ENCODE measurements around the gene C5. TPM values are rescaled to one million over a fixed set of nuclear protein-coding genes. Genes with fewer than 3 reads are reported as not detected.

Gene C5
- total RNA-seq, 1 donor from 2014 or later, result 2.0 TPM

DNA sequence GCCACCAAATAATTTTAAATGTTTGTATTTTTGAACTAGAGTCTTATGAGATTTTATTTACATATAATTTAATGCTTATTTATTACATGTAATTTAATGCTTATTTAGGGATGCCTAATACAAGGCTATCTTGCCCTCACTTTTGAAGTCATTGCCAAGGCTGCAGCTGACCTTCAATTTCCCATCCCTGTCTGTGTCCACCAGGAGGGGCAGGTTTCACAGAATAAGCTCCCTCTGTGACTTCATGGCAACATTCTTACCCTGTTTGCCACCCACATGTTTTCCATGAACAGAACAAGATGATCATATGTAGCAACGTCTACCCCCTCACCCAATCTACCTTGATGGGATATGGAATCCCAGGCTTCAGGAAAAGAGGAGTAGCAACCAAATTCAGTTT lies 27.0 kb downstream of the C5 start:
- intact Hi-C loops (cut with DNase I), result no loop called here
- H3K4me3 ChIP-seq, result no peak overlapping the region
- H3K4me1 ChIP-seq, result no peaks in the 10 kb centered on the region

DNA sequence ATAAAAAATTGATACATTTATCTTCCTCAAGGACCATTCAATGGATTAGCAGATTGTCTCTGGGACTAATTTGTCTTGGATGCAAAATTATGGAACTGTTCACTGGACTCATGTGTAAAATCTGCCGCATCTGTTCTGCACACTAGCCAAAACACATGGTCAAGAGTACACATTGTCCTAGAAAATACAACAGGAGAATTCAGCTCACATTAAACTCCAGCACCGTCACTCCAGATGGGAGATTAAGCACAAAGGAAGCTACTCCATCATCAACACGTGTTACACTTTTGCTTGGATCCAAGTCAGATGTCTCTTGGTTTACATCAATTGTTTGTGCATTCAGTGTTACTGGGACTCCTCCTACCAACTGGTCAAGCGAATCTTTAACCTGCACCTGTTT lies 28.8 kb downstream of the C5 start:
- no peak for TF ChIP-seq POLR2AphosphoS5 (IDR thresholded peaks at IDR 0.05; ENCODE audit: insufficient read depth in 1 of 2, low read depth in 1 of 2)
- TF ChIP-seq, protein P1, sequence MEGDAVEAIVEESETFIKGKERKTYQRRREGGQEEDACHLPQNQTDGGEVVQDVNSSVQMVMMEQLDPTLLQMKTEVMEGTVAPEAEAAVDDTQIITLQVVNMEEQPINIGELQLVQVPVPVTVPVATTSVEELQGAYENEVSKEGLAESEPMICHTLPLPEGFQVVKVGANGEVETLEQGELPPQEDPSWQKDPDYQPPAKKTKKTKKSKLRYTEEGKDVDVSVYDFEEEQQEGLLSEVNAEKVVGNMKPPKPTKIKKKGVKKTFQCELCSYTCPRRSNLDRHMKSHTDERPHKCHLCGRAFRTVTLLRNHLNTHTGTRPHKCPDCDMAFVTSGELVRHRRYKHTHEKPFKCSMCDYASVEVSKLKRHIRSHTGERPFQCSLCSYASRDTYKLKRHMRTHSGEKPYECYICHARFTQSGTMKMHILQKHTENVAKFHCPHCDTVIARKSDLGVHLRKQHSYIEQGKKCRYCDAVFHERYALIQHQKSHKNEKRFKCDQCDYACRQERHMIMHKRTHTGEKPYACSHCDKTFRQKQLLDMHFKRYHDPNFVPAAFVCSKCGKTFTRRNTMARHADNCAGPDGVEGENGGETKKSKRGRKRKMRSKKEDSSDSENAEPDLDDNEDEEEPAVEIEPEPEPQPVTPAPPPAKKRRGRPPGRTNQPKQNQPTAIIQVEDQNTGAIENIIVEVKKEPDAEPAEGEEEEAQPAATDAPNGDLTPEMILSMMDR (IDR thresholded peaks at IDR 0.05), result no peak
- TF ChIP-seq POLR2A (IDR thresholded peaks at IDR 0.05), result no peak
- Histone ChIP-seq H3K4me3 (no peak overlapping the region), H3K27me3 (no peaks in the 10 kb centered on the region), H3K27ac (no peak overlapping the region), H3K36me3 (peaks cover 0 to 3% of the 10 kb centered on the region in 2 donors), H3K9me3 (no peaks in the 10 kb centered on the region), H3K4me1 (no peaks in the 10 kb centered on the region)
- no peak for DNase-seq (ENCODE audit: extremely low spot score in 2 of 2)
- intact Hi-C loops (cut with DNase I), result no loop called here

More for the DNA sequence above, 27.0 kb downstream of the C5 start:
- DNase-seq (ENCODE audit: extremely low spot score in 2 of 2), result no peak
- H3K27ac ChIP-seq, result no peak overlapping the region
- H3K9me3 ChIP-seq, result no peaks in the 10 kb centered on the region
- TF ChIP-seq POLR2A (IDR thresholded peaks at IDR 0.05), result no peak
- no peak for TF ChIP-seq POLR2AphosphoS5 (IDR thresholded peaks at IDR 0.05; ENCODE audit: insufficient read depth in 1 of 2, low read depth in 1 of 2)
- TF ChIP-seq, protein P1 (IDR thresholded peaks at IDR 0.05), result no peak
- H3K27me3 ChIP-seq, result no peaks in the 10 kb centered on the region
- peaks cover 0 to 3% of the 10 kb centered on the region in 2 donors for H3K36me3 ChIP-seq

DNA sequence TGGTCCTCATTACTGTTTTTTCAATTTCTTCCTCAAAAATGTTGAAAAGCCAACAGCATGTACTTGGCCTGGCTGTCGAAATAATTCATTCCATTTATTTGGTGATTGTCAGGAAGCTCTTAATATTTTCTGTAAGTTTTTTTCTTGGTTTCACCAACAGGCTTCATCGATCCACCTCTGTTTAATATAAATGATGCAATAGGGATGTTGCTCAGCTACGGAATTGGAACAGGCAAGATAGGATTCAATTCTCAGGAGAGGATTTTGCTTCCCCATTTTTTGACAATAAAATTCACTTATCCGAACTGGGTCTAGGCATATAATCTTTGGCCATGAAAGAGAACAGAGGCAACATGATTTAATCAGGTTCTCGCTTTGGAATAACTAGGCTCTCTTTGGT lies 30.8 kb downstream of the C5 start:
- peaks cover 0 to 3% of the 10 kb centered on the region in 2 donors for H3K36me3 ChIP-seq
- intact Hi-C loops (cut with DNase I), result no loop called here
- no peak for TF ChIP-seq POLR2A (IDR thresholded peaks at IDR 0.05)
- TF ChIP-seq POLR2AphosphoS5 (IDR thresholded peaks at IDR 0.05; ENCODE audit: insufficient read depth in 1 of 2, low read depth in 1 of 2), result no peak
- TF ChIP-seq, protein P1 (IDR thresholded peaks at IDR 0.05), result no peak
- H3K9me3 ChIP-seq, result no peaks in the 10 kb centered on the region
- H3K4me1 ChIP-seq, result no peaks in the 10 kb centered on the region
- DNase-seq (ENCODE audit: extremely low spot score in 2 of 2), result no peak
- H3K4me3 ChIP-seq, result no peak overlapping the region
- H3K27ac ChIP-seq, result no peak overlapping the region
- no peaks in the 10 kb centered on the region for H3K27me3 ChIP-seq

DNA sequence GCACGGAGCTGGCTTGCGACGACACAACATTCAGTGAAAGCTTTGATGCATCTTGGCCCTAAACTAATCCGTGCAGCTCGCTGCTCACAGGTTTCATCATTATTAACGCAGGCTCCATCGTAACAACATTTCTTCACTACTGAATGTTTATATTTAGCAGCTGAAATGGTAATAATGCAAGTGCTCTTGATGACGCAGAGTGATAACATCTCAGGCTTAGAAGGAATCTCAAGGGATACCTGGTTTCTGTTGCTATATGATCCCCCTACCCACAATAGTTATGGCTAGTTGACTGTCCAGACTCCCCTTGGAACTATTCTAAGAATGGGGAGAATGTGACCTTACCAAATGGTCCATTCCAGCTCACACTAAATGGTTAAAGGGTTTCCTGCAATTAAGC lies 36.2 kb downstream of the C5 start:
- H3K4me1 ChIP-seq, result no peaks in the 10 kb centered on the region
- no peaks in the 10 kb centered on the region for H3K36me3 ChIP-seq
- H3K4me3 ChIP-seq, result no peak overlapping the region
- intact Hi-C loops (cut with DNase I), result no loop called here
- no peak overlapping the region for H3K27ac ChIP-seq
- TF ChIP-seq POLR2A (IDR thresholded peaks at IDR 0.05) (no peak), POLR2AphosphoS5 (IDR thresholded peaks at IDR 0.05; ENCODE audit: insufficient read depth in 1 of 2, low read depth in 1 of 2) (no peak)
- TF ChIP-seq, protein P1 (IDR thresholded peaks at IDR 0.05), result no peak
- H3K27me3 ChIP-seq, result no peaks in the 10 kb centered on the region
- DNase-seq (ENCODE audit: extremely low spot score in 2 of 2), result no peak
- H3K9me3 ChIP-seq, result no peaks in the 10 kb centered on the region

DNA sequence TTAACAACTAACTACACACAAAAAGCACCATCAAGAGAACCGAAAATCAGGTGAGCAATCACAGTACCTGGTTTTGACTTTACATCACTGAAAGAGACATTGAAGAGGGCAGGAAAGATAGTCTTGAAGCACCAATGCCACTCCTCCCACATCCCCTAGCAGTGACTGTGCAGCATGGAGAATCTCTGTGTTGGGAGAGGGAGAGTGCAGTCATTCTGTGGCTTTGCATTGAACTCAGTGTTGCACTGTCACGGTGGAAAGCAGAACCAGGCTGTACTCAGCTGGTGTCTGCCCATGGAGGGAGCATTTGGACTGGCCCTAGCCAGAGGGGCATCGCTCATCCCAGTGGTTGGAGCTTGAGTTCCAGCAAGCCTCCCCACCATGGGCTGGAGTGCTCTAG lies 40.4 kb downstream of the C5 start:
- intact Hi-C loops (cut with DNase I), result no loop called here

More for the DNA sequence above, 40.4 kb downstream of the C5 start:
- Histone ChIP-seq H3K4me3 (no peak overlapping the region), H3K4me1 (no peaks in the 10 kb centered on the region), H3K9me3 (no peaks in the 10 kb centered on the region), H3K27ac (no peak overlapping the region), H3K36me3 (no peaks in the 10 kb centered on the region), H3K27me3 (no peaks in the 10 kb centered on the region)
- TF ChIP-seq POLR2AphosphoS5 (IDR thresholded peaks at IDR 0.05; ENCODE audit: insufficient read depth in 1 of 2, low read depth in 1 of 2), result no peak
- TF ChIP-seq, protein P1 (IDR thresholded peaks at IDR 0.05), result no peak
- TF ChIP-seq POLR2A (IDR thresholded peaks at IDR 0.05), result no peak
- DNase-seq (ENCODE audit: extremely low spot score in 2 of 2), result no peak

Data from vagina (tissue), 2 donors.